ENCODE results near the gene AFF3. TPM values are rescaled to one million over a fixed set of nuclear protein-coding genes. Genes with fewer than 3 reads are reported as not detected.
"Not testable (repeated sequence)": the region's sequence is repeated elsewhere in the genome, so short reads cannot be mapped to it uniquely, and the experiment has no call there.

AFF3 gene
- total RNA-seq, 1 experiment from 2014 or later: 0.05 TPM

- H3K36me3 ChIP-seq (ENCODE audit: control insufficient read depth, insufficient read depth, low read length); POLR2A ChIA-PET; DNase-seq; H3K27ac Mint-ChIP-seq (ENCODE audit: unreplicated experiment); intact Hi-C loops (cut with micrococcal nuclease; ENCODE audit: unreplicated experiment); CTCF ChIA-PET; H3K9me3 Mint-ChIP-seq (ENCODE audit: unreplicated experiment); H3K4me1 ChIP-seq; H3K4me1 Mint-ChIP-seq (ENCODE audit: low read depth, unreplicated experiment); H3K9me3 ChIP-seq; BruUV-seq (replicated peaks); H3K4me3 Mint-ChIP-seq (ENCODE audit: unreplicated experiment); H3K27me3 ChIP-seq (replicated peaks; ENCODE audit: control insufficient read depth, insufficient read depth, low read length); H3K4me3 ChIP-seq (ENCODE audit: low read depth, low read length); H3K36me3 Mint-ChIP-seq (ENCODE audit: insufficient read depth, unreplicated experiment); H3K27me3 Mint-ChIP-seq (ENCODE audit: insufficient read depth, unreplicated experiment): not testable (repeated sequence)
Measured at GRCh38 chr2:100097611-100098294, 44.6 kb downstream of the AFF3 start.

GRCh38 chr2:100095845-100096244 lies 46.5 kb downstream of the AFF3 start:
- intact Hi-C loops (cut with micrococcal nuclease; ENCODE audit: unreplicated experiment); H3K4me3 Mint-ChIP-seq (ENCODE audit: unreplicated experiment); BruUV-seq (replicated peaks); CTCF ChIA-PET; H3K4me1 Mint-ChIP-seq (ENCODE audit: low read depth, unreplicated experiment); H3K9me3 ChIP-seq; H3K27me3 ChIP-seq (replicated peaks; ENCODE audit: control insufficient read depth, insufficient read depth, low read length); H3K9me3 Mint-ChIP-seq (ENCODE audit: unreplicated experiment); DNase-seq; H3K36me3 ChIP-seq (ENCODE audit: control insufficient read depth, insufficient read depth, low read length); H3K27ac Mint-ChIP-seq (ENCODE audit: unreplicated experiment); H3K4me3 ChIP-seq (ENCODE audit: low read depth, low read length); H3K27me3 Mint-ChIP-seq (ENCODE audit: insufficient read depth, unreplicated experiment); POLR2A ChIA-PET; H3K36me3 Mint-ChIP-seq (ENCODE audit: insufficient read depth, unreplicated experiment); H3K4me1 ChIP-seq: not testable (repeated sequence)

GRCh38 chr2:100091807-100092206 lies 50.6 kb downstream of the AFF3 start:
- CTCF ChIA-PET; H3K27ac Mint-ChIP-seq (ENCODE audit: unreplicated experiment); BruUV-seq (replicated peaks): not testable (repeated sequence)

DNA sequence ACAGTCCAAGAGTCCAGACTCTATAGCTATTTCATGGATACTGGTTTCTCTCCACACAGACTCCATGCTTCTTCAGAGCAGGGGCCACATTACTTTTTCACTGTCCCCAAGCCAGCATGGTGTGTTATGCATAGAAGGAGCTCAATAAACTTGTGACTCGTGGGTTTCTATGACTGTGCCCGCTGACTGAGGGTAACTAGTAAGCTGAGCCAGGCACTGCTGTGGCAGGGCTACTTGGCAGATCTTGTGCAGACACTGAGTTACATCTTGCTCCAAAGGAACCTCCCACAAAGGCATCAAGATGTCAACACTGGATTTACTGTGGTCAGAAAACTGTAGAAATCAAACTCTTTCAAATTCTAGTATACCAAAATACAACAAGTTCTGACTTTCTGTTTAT lies 56.6 kb downstream of the AFF3 start:
- H3K4me3 ChIP-seq (ENCODE audit: low read depth, low read length); H3K4me1 Mint-ChIP-seq (ENCODE audit: low read depth, unreplicated experiment); H3K4me1 ChIP-seq; H3K36me3 ChIP-seq (ENCODE audit: control insufficient read depth, insufficient read depth, low read length); DNase-seq; BruUV-seq (replicated peaks); H3K27ac Mint-ChIP-seq (ENCODE audit: unreplicated experiment); H3K4me3 Mint-ChIP-seq (ENCODE audit: unreplicated experiment); intact Hi-C loops (cut with micrococcal nuclease; ENCODE audit: unreplicated experiment); H3K27me3 Mint-ChIP-seq (ENCODE audit: insufficient read depth, unreplicated experiment); H3K9me3 ChIP-seq; H3K27me3 ChIP-seq (replicated peaks; ENCODE audit: control insufficient read depth, insufficient read depth, low read length); POLR2A ChIA-PET; H3K9me3 Mint-ChIP-seq (ENCODE audit: unreplicated experiment); H3K36me3 Mint-ChIP-seq (ENCODE audit: insufficient read depth, unreplicated experiment); CTCF ChIA-PET: not testable (repeated sequence)

More at GRCh38 chr2:100091807-100092206, 50.6 kb downstream of the AFF3 start:
- H3K4me3 ChIP-seq (ENCODE audit: low read depth, low read length); H3K36me3 Mint-ChIP-seq (ENCODE audit: insufficient read depth, unreplicated experiment); intact Hi-C loops (cut with micrococcal nuclease; ENCODE audit: unreplicated experiment); DNase-seq; POLR2A ChIA-PET; H3K4me1 ChIP-seq; H3K9me3 ChIP-seq; H3K4me3 Mint-ChIP-seq (ENCODE audit: unreplicated experiment); H3K4me1 Mint-ChIP-seq (ENCODE audit: low read depth, unreplicated experiment); H3K27me3 Mint-ChIP-seq (ENCODE audit: insufficient read depth, unreplicated experiment); H3K9me3 Mint-ChIP-seq (ENCODE audit: unreplicated experiment); H3K27me3 ChIP-seq (replicated peaks; ENCODE audit: control insufficient read depth, insufficient read depth, low read length); H3K36me3 ChIP-seq (ENCODE audit: control insufficient read depth, insufficient read depth, low read length): not testable (repeated sequence)

DNA sequence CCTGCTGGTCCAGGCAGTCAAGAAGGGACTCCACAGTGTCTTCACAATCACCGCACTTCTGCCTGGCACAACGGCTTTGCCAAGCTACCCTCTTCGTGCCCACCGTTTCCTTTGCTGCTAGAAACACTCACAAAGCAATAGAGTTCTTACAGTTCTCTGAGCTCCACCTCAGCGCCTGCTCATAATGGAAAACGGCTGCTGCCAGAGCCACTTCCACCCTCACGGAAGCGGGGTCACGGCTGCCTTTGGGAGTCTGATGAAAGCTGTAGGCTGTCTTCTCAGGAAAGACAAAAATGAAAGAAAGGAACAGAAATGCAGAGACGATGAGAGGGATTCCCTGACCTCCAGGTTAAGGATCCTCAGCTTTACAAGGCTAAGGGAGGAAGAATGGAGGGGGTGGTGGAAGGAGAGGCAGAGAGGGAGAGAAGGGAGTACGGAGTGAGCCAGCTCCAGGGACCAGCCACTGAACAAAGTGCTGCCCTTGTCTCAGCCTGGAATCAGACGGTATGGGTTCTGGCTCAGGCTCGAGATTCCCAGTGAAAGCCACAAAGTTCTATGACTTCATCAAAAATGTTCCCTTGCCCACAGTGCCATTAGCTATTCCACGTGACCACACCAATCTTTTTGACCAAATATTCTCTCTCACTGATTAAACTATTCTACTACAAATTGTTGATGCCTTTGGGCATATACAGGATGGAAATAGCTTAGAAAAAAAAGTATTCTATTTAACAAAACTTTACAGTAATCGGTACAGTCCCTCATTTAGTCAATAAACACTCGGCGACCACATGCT lies 58.8 kb downstream of the AFF3 start:
- BruUV-seq (replicated peaks); intact Hi-C loops (cut with micrococcal nuclease; ENCODE audit: unreplicated experiment); H3K36me3 Mint-ChIP-seq (ENCODE audit: insufficient read depth, unreplicated experiment); H3K27me3 ChIP-seq (replicated peaks; ENCODE audit: control insufficient read depth, insufficient read depth, low read length); H3K9me3 Mint-ChIP-seq (ENCODE audit: unreplicated experiment); H3K36me3 ChIP-seq (ENCODE audit: control insufficient read depth, insufficient read depth, low read length); POLR2A ChIA-PET; H3K9me3 ChIP-seq; H3K4me1 Mint-ChIP-seq (ENCODE audit: low read depth, unreplicated experiment); H3K27ac Mint-ChIP-seq (ENCODE audit: unreplicated experiment); H3K4me3 Mint-ChIP-seq (ENCODE audit: unreplicated experiment); H3K4me3 ChIP-seq (ENCODE audit: low read depth, low read length); CTCF ChIA-PET; H3K4me1 ChIP-seq; H3K27me3 Mint-ChIP-seq (ENCODE audit: insufficient read depth, unreplicated experiment); DNase-seq: not testable (repeated sequence)

DNA sequence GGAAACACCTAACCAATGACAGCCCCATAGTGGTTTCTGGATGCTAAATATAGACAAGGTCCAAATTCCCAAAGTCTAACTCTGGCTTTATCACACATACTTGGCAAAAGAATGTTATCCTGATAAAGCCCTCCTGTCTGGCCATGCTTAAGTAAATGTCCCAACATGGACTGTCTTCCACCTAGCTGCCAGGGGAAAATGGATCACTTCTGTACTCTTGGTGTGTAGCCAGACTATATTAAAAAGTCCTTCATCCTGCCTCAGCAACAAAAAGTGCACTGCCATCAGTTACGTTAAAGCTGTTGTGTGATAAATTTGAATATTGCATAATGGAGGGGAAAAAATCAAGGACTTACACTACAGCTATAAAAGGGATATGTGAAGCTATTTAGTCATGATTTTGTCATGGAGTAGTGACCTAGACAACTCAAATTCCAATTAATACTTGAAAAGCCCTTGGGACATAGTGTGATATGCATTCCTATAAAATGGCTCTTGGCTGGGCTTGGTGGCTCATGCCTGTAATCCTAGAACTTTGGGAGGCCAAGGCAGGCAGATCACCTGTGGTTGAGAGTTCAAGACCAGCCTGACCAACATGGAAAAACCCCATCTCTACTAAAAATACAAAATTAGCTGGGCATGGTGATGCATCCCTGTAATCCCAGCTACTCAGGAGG lies 60.0 kb downstream of the AFF3 start:
- H3K27me3 ChIP-seq (replicated peaks; ENCODE audit: control insufficient read depth, insufficient read depth, low read length); BruUV-seq (replicated peaks); H3K4me1 ChIP-seq; H3K4me1 Mint-ChIP-seq (ENCODE audit: low read depth, unreplicated experiment); H3K9me3 Mint-ChIP-seq (ENCODE audit: unreplicated experiment); intact Hi-C loops (cut with micrococcal nuclease; ENCODE audit: unreplicated experiment); H3K4me3 Mint-ChIP-seq (ENCODE audit: unreplicated experiment); H3K9me3 ChIP-seq; H3K27ac Mint-ChIP-seq (ENCODE audit: unreplicated experiment); H3K27me3 Mint-ChIP-seq (ENCODE audit: insufficient read depth, unreplicated experiment); DNase-seq; POLR2A ChIA-PET; H3K36me3 Mint-ChIP-seq (ENCODE audit: insufficient read depth, unreplicated experiment); H3K4me3 ChIP-seq (ENCODE audit: low read depth, low read length); CTCF ChIA-PET; H3K36me3 ChIP-seq (ENCODE audit: control insufficient read depth, insufficient read depth, low read length): not testable (repeated sequence)
